ENCODE data around the gene SH3RF3.

The SH3RF3 gene

DNA sequence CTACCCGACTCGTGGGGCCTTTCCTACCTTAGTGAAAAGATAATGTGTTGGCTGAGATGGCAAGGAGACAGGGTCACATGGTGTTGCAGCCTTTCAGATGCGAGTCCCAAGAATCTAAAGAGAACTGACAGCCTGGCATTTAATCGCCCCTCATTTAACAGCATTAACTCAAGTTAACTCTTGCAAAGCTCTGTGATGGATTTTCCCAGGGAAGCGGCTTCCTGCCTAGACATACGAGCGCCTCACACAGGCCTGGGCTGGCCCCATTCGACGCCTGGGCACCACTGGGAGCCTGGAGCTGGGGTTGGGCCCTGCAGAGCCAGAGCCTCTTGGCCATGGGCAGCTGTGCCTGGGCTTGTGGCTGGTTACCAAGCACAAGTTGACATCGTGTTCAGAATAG lies 344.0 kb downstream of the SH3RF3 start:
- no peak for DNase-seq (ENCODE audit: low read depth, low spot score)

- DNase-seq (ENCODE audit: low read depth, low spot score), result no peak
Observed at GRCh38 chr2:109473616-109474318, 344.8 kb downstream of the SH3RF3 start.

GRCh38 chr2:109474319-109474825 lies 345.4 kb downstream of the SH3RF3 start:
- DNase-seq (ENCODE audit: low read depth, low spot score), result no peak

DNA sequence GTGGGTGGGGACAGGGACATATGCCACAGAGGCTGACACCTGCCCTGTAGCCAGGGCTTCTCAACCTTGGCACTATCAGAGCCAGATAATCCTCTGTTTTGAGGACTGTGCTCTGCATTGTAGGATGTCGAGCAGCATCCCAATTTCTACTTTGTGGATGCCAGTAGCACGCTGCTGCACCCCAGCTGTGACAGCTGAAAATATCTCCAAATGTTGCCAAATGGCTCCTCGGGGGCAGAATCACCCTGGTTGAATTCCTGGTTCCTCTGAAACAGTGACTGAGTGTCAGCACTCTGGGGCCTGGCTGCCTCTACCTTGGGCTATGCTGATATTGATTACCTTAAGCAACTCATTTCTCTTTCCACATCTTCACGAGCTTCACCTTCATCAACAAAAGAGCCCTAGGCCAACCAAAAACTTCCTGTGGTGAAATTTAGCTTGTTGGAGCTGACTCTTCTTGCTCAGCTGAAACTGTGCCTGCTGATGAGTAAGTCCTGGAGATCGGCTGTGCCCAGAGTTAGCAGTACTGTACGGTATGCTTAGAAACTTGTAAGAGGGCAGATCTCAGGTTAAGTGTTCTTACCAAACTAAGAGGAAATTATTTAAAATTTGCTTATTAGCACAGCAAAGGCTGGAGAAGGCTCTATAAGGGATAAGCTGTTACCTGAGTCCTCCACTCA lies 346.7 kb downstream of the SH3RF3 start:
- no peak for DNase-seq (ENCODE audit: low read depth, low spot score)

DNA sequence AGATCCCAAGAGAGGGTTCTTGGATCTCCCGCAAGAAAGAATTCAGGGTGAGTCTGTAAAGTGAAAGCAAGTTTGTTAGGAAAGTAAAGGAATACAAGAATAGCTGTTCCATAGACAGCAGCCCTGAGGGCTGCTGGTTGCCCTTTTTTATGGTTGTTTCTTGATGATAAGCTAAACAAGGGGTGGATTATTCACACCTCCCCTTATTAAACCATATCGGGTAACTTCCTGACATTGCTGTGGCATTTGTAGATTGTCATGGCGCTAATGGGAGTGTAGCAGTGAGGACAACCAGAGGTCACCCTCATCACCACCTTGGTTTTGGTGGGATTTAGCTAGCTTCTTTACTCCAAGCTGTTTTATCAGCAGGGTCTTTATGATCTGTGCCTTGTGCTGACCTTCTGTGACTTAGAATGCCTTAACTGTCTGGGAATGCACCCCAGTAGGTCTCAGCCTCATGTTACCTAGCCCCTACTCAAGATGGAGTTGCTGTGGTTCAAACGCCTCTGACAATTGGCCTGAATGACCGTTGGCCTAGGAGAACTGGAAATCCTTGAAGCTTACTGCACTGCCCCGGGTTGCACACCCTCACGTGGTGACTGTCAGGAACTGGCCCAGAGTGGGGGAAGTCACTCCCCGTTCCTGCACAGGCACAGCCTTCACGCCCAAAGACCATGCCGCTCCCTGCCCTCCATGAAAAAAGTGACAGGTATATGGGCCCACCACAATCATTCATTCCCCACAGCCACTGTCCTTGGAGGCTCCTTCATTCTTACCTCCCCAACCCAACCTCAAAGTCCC lies 347.8 kb downstream of the SH3RF3 start:
- no peak for DNase-seq (ENCODE audit: low read depth, low spot score)

DNA sequence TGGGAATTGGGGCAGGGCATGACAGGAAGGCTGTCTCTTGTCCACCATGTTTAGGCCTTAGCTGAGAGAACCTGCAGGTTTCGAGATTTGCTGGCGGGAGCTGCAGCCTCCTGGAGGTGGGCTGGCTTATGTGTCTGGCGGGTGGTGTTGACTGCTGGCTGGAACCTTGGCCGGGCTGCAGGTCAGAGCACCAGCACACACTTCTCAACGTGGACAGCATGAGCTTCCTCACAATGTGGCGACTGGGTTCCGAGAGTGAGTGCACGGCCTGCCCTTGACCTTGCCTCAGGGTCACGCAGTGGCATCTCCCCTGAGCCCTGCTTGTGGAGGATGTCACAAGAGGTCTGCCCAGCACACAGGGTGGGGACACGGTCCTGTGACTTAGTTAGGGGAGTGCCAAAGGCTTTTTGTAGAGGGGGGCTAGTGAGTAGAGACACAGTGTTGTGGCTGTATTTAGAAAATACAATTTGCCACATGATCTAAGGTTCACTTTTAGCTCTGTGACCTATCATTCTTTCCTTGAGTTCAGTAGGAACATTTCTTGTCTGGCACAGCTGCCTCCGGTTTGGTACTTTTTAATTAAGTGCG lies 350.0 kb downstream of the SH3RF3 start:
- no peak for DNase-seq (ENCODE audit: low read depth, low spot score)

DNA sequence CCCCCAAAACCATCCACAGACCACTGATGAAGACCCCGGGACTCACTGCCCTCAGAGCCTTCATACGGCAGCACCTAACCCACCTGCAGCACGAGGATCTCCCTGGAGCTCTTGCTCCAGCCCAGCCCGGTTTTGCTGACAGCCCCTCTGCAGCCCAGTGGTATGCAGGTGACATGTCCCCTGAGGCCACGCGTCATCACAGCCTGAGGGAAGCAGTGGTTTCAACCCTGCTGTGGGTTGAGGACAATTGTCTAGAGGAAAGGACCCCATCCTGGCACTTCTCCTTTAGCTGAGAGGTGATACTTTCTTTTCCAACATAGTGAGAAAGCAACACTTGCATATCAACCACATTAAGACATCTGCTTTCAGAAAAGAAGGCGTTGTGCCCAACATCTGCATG lies 350.8 kb downstream of the SH3RF3 start:
- no peak for DNase-seq (ENCODE audit: low read depth, low spot score)

DNA sequence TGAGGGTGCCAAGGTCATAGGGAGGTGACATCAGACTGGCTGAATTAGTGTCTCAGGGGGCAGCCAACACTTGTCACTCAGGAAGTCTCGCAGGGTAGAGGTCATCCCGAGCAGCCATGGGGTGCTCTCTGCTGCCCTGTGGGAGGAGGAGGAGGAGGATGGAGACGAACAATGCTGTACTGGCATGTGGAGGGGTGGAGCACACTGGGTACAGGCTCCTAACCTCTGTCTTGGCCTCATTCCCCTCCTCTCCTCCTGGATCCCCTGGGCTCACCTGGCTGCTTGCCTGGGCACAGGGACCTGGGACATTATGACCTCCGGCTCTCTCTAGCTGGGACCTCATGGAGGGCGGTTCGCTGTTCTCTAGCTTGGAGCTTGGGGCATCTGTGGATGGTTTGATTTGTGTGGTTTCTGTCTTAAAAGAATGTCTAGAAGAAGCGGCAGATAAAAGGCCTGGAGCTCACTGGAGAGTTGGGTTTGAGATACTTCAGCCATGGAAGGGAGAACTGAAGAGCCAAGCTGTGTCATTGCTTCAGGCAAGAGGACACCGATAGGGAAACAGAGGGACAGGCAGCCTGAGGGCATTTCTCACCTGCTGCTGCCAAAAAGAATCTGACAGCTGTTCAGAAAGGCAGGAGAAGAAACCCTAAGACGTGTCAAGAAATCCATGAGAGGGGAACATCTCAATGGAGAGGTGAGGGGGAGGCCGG lies 351.6 kb downstream of the SH3RF3 start:
- no peak for DNase-seq (ENCODE audit: low read depth, low spot score)

GRCh38 chr2:109481196-109481555 lies 352.2 kb downstream of the SH3RF3 start:
- DNase-seq (ENCODE audit: low read depth, low spot score), result no peak

DNA sequence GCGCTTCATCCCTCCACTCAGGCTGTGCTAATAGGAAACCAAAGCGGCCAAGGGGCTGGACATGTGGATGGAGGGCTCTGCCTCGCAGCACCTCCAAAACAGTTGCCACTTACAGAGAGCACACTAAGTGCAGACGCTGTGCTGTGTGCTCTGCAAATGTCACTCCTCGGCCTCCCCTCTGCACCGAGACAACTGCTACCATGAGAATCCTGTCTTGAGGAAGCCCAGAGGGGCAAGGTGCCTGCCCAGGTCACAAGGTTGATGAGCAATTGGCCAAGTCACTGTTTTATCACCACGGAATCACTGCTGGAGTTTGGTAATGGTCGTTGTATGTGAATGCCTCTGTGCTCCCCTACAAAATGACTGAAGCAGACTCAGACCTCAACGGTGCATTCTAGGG lies 352.6 kb downstream of the SH3RF3 start:
- DNase-seq (ENCODE audit: low read depth, low spot score), result no peak

DNA sequence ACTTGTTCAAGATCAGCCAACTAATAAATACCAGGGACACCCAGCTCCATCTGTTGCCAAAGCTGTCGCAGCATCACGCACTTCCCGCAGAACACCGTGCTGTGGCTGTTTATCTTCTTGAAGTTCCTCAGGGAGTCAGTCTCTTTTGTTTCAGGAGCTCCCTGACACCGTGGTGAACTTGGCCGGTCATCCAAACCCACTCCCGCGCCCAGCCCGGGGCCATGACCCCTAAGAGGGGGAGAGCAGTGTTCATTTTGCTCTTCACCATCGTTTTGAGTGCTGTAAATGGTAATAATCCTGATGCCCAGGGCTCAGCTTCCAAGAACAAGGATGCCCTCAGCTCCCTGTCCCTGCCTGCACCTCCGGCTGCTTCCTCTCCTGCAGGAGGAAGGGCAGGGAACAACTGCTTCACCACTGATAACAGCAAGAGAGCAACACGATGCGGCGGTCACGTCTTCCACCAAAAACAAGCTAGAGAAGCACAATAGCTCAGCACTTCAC lies 353.4 kb downstream of the SH3RF3 start:
- no peak for DNase-seq (ENCODE audit: low read depth, low spot score)

- no peak for DNase-seq (ENCODE audit: low read depth, low spot score)
Observed at GRCh38 chr2:109486711-109487535, 357.9 kb downstream of the SH3RF3 start.

GRCh38 chr2:109487536-109487869 lies 358.5 kb downstream of the SH3RF3 start:
- DNase-seq (ENCODE audit: low read depth, low spot score), result no peak

DNA sequence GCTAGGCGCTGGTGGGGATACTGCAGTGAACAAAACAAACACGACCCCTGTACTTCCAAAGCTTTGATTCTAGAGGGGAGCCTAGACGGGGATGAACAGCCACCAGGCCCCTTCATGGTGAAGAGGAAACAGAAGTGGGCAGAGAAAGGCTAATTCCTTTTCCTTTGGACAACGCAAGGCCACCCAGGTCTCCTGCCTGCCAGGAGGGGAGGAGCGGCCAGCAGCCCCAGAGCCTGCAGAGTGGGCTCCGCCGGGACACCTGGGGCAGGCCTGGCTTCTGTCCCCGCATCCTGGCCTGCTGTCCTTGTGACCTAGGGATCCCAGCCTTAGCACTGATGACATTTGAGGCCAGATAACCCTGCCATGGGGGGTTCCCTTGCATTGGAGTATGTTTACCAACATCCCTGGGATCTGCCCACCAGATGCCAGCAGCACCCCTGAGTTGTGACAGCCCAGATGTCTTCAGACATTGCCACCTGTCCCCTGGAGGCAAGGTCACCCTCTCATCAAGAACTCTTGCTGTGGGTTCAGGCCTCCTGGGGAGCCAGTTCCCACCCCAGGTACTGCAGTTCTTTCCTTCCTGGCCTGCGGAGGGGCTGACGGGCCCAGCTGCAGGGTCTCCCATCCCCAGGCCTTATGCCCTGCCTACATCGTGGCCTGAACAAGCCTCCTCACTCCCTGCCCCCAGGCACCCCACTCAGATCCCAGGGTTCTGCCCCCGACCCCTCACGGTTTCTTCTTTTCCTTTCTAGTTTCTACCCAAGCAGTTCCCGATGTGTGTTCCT lies 359.1 kb downstream of the SH3RF3 start:
- no peak for DNase-seq (ENCODE audit: low read depth, low spot score)

GRCh38 chr2:109489296-109489695 lies 360.3 kb downstream of the SH3RF3 start:
- no peak for DNase-seq (ENCODE audit: low read depth, low spot score)

DNA sequence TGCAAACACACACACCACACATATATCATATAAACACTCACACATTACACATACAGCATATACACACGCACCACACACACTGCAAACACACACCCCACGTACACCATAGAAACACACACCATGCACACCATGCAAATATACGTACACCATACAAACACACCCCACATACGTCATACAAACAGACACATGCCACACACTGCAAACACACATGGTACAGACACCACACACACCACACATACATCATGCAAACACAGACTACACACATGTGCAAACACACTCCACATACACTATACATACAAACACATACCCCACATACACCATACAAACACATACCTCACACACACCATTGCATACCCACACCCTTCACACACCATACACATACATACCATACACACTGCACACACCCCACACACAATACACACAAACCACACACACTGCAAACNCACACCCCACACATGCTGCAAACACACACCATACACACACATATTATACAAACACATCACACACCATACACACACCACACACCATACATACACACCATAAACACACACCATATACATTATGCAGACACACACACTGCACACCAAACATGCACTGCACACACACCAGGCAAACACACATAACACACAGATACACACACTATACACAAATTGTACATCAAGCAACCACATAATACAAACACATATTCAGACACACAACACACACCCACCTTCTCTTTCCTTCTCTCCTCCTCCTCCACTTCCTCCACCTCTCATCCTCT lies 364.4 kb downstream of the SH3RF3 start:
- no peak for DNase-seq (ENCODE audit: low read depth, low spot score)

GRCh38 chr2:109494351-109494750 lies 365.3 kb downstream of the SH3RF3 start:
- DNase-seq (ENCODE audit: low read depth, low spot score), result no peak

DNA sequence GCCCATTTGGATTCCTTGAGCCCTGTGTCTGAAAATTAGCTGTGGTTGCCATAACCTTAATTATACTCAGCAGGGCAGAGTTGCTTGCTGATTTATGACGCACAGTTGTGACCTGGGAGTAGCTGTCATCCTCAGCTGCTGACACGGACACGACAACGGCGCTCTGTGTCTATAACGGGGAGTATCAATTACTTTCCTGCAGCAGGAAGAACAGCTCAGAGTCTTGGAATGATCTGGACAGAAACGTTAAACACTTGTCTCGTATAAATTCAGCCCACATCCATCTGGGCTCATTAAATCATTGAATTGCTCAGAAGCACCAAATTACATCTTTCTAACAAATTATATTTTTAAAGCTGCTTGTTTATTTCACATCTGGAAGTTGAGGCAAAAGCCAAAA lies 368.5 kb downstream of the SH3RF3 start:
- no peak for DNase-seq (ENCODE audit: low read depth, low spot score)
